HG03139 (cell line): ENCODE data around the gene SNF8.

Experiments
- ATAC-seq: cut with Tn5 transposase; IDR thresholded peaks from one replicate; pipeline ENCODE4 v1.9.1; 2021; ENCODE audit not compliant: unreplicated experiment

The SNF8 gene

DNA sequence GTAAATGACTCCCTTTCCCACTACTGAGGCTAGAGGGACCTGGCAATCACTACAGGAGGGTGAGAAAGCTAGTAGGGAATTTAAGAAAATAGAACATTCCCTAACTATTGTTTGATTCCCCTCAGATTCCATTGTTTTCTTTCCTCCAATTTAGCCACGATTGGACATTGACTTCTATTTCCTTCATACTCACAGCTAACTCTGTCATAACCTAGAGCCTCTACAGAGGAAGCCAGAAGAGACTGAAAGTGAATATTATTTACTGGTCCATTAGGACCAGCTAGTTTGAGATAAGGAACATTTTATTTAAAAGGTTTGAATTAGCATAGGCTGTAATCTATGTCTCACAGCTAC is 14.9 kb downstream of the SNF8 start:
- no peak for ATAC-seq

DNA sequence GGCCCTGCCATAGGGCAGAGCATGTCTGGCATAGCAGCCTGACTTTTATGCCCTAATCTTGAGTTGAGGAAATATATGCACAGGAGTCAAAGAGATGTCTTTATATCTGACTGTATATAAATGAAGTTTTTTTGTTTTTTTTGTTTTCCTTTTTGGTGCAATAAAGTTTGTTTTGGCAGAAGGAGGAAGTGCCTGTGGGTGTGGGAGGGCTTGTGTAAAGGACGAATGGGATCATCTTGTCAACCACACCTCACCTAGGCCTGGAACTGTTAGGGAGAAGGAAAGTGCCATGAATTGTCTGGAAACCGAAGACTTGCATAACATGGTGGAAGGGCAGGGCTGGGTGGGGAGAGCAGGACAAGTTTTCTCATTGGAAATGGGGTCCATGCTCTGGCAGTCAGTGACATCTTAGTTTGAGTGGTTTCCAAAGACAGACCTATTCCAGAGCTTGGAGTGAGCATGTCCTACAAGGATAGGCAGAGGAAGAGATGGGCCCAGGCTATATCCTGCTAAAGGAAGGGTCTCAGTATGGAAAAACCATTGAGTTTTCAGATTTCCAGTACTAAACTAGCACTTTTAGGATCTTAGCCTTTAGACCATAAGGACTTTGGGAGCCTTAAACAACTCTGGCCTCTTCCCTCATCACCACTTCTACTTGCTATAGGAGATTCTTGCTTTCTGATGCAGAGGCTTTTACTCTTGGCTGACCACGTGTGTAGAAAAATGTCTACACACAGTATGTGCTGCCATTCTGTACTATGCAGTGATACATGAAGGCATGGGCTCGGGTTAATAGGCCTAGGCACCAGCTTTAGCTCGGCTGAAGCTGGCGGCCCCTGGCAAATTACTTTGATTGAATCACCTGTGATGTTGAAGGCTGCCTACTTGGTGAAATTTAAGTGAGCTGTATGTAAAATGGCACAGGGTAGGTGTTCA is 15.5 kb downstream of the SNF8 start:
- ATAC-seq, result no peak

DNA sequence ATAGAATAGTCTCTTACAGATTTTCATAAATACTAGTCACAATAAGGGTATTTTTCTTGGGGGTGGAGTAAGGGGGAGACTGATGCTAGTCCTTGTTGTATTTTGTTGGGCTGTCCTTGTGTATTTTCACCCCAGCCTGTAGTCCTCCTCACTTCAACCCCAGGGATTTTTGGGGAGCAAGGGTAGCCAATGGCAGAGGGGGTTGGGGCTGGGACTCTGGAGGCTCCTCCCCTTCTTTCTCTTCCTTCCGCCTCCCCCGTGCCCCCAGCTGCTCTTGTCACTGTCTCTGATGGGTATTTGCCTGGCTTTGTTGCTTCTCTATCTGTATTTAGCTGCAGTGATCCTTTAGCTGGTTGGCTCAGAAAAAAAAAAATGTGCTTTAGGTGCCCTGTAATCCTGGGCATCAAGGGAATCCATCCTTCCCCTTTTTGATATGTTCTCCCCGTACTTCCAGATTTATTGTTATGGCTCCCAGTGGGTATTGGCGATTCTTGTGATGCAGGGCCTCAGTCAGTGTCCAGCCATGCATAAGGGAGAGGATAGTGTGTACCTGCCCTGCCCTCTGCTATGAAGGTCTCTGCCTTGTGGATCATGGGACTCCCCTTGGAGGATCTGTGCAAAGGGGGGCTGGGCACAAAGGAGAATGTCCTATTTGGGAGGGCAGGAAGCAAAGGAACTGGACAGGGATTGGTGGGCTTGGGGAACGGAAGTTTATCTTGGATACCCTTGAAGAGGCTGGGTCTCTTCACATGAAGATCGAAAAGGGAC is 16.5 kb downstream of the SNF8 start:
- no peak for ATAC-seq

DNA sequence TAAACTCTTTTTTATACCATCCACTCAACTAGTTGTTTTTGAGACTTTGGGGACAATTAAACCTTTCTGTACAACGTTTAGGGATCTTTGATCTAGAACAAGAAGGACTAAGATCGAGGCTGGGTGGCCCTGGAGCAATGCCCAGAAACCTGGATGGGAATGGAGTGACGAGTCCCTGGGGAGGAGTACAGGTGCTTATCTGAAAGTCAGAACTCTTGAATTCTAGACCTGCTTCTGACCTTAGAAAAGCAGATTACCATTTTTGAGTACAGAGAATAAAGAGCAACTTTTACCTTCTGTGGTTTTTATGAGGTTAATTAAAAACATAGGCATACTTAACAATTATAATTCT is 18.7 kb downstream of the SNF8 start:
- no peak for ATAC-seq

DNA sequence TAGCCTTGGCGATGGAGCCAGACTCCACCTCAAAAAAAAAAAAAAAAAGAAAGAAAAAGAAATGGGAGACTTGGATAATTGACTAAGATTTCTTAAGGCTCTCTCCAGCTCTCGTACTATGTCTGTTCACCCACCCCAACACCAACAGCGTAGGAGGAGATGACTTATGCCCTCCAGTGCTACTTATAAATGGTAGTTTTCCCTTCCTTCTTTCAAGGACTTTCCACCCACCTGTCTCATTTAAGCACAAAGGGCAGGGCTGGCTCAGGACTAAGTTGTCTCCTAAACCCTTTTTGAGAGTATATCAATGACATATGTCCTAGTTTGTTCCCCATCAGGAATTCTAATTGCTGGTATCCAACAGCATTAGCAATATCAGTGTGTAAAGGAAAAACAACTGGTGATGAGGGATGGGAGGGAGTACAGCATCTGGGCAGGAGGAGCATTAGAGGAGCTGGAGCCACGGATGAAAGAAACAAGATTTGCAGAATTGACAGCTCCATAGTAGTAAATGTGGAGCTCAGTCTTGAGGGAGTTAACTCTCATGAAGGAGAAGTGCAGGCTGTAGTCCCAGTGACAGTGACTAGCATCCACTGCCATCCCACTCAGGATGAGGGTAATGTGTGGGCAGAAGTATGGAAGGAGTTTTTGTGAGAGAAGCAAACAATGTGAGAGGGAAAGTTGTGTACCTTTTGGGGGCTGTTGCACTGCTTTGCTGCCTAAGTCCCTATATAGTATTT is 19.2 kb downstream of the SNF8 start:
- no peak for ATAC-seq

DNA sequence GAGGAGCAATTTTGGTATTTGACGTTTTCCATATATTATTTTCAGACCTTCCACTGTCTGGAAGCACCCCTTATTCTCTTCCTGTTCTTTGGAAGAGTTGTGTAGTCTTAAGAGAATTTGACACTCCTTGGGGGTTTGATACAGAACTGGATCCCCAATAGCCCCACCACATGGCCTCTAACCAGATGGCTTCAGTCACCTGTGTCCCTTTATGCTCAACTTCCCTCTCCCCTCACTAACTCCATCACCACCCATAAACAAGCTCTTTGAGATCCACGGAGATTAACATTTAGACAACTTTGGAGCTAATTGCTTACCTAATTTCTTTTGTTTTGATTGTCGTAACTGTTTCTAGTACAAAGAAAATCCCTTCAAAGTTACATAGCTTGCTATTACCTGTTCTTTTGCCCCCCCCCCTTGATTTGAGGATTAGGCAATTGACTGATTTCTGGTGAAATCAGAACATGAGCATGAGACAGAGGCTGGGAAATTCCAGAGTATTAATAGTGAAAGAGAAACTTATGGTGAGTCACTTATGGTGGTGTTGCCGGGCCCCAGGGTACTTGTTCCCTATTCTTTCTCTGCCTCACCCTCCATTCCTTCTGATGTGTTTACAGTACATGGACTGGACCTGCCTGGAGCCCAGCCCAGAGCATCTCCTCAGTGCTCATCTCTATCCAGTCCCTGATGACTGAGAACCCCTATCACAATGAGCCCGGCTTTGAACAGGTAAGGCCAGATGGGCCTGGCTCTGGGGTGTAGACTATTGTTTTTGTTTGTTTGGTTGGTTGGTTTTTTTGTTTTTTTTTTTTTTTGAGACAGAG is 29.0 kb downstream of the SNF8 start:
- peak; percentile 61 for ATAC-seq

DNA sequence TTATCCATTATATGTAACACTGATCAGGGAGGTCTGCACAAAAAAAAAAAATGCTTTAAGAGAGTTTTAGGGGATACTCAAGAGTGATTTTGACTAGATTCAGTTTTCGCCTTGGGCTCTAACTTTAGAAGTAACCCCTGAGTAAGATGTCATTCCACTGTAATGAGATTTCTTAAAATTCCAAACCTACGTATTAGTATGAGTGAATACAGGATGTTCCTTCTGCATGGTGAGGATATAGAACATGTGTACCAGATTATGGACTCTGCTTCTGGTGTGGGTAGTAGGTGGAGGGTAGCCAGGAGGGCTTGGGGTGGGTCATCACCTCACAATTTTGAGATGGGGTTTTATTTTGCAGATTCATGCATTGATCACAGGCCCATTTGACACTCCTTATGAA is 32.2 kb downstream of the SNF8 start:
- no peak for ATAC-seq

DNA sequence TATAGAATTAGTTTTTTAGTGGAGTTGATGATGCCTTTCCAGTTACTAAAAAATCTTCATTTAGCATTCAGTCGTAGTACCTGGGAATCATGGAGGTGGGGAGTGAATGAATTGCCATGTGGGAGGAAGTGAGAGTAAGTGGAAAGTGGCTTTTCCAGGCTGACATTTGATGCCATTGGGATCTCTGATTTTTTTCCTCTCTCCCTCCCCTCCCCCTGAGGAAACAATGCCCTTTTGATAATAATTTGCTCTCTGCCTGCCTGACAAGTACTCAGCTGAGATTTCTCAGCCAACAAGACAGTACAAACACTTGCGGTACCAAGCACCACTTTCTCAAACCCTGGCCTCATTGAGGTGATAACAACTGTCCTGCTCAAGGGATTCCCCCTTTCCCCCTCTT is 34.3 kb downstream of the SNF8 start:
- no peak for ATAC-seq

DNA sequence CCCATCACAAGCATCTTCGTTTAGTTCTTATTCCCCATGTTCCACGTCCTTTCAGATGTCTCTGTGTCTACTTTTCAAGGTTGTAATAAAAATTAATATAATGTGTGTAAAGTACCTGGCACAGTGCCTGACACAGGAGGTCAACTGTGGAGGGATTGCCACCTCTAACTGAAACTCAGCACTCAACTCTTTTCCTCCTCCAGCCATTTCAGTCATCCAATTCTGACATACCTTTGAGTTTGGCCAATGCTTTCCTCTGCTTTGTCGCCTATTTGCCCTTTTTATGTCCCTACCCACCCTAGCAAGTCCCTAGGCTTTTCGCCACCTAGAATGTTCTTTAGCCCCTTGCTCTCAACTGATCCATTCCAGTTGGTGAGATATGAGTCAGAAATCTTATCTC is 34.9 kb downstream of the SNF8 start:
- ATAC-seq, result no peak

DNA sequence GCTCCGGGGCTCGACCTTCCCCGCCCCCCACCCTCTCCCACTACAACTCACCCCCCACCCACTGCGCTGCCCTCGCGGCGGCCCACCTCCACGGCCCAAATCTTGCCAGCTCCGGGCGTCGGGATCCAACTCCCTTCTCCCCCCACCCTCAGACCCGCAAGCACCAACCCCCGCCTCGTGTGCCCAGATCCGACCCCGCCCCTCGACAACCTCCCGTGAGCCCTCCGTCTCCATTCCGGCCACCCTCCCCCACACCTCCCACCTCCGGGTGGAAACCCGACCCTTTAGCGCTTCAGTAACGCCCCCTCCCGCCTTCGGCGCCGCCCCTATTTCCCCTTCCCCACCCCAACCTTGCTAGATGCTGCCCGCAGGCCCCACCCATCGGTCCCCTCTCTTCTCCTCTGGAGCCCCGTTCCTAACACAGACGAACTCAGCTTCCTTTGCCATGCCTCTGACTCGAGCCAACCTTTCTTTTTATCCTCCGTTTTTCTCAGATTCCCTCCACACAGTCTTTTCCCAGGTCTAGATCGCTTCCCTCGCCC is 35.7 kb downstream of the SNF8 start:
- ATAC-seq, result peak; percentile 34

DNA sequence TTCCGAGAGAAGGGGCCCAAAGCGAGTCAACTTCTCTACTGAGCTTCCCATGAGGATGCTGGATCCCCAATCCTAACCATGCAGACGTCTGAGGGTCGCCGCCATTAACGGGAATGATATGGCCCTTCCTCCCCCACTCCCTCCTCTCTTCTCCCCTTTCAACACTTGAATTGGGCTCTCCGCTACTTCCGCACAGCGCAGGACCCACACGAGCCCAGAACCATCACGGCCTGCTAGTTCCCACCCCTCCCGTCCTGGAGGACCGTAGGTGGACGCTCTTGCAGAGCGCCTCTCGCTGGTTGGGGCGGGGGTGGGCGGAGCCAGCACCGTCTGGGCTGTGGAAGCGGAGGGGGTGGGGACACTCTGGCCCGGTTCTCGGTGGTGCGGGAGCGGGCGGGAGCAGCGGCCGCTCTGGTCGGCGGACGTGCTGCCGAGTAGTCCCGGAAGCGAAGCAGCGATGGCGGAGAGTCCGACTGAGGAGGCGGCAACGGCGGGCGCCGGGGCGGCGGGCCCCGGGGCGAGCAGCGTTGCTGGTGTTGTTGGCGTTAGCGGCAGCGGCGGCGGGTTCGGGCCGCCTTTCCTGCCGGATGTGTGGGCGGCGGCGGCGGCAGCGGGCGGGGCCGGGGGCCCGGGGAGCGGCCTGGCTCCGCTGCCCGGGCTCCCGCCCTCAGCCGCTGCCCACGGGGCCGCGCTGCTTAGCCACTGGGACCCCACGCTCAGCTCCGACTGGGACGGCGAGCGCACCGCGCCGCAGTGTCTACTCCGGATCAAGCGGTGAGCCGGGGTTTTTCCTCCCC is 36.4 kb downstream of the SNF8 start, which contains the start of gene UBE2Z:
Gene UBE2Z (plus strand): TSS at position 361 of the 797 bp plus-strand sequence. CDS start 97 bp downstream, at position 458.
- ATAC-seq, result peak; percentile 74

DNA sequence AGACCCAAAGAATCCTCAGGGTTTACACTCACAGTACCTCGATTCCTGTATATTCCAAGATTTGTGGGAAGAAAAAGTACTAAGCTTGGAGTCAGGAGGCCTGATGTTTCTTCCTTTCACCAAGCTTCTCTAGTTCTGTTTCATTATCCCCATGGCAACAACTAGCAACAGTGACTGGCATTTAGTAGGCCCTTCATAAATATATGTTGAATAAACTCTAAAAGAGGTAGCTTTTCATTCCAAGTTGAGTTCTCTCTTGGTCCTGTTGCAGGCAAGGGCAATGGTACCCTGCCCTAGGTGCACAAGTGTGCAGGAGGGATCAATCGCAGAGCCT is 37.0 kb downstream of the SNF8 start:
- ATAC-seq, result peak; percentile 5

DNA sequence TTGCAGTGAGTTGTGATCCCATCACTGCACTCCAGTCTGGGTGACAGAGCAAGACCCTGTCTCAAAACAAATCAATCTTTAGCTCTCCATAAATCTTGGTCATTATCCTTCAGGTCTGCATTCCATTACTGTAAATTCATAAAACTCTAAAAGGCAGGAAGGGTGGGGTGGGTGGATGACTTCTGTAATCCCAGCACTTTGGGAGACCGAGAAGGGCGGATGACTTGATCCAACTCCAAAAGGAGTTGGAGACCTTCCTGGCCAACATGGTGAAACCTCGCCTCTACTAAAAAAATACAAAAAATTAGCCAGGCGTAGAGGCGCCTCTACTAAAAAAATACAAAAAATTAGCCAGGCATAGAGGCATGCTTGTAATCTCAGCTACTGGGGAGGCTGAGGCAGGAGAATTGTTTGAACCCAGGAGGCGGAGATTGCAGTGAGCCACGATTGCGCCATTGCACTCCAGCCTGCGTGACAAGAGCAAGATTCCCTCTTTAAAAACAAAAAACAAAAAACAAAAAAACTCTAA is 38.6 kb downstream of the SNF8 start:
- no peak for ATAC-seq

DNA sequence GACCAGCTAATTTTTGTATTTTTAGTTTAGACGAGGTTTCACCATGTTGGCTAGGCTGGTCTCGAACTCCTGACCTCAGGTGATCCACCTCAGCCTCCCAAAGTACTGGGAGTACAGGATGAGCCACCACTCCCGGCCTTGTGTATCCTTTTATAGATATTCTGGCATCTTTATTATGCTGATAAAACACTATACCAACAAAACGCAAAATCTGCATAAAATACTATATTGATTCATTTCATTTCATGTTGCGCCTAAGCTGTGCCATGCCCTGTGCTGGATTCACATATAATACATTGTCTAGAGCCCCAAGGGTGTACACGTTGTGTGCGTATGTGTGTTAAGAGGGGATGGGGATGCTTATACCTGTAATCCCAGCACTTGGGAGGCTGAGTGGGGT is 40.2 kb downstream of the SNF8 start:
- ATAC-seq, result no peak

DNA sequence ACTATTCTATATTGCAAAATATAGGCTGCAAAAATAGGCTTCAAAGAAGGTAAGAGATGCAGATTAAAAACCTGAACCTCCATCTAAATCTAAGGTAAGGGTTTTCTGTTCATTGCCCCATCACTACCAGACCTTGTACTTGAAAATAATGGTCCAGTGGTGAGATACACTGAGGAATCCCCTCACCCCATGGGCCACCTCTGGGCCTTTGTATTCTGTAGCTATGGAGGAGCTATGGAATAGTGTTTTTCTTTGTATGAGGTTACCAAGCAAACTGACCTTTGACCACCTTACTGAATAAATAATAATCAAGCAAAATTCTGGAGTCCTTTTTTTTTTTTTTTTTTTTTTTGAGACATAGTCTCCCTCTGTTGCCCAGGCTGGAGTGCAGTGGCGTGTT is 41.2 kb downstream of the SNF8 start:
- ATAC-seq, result no peak

DNA sequence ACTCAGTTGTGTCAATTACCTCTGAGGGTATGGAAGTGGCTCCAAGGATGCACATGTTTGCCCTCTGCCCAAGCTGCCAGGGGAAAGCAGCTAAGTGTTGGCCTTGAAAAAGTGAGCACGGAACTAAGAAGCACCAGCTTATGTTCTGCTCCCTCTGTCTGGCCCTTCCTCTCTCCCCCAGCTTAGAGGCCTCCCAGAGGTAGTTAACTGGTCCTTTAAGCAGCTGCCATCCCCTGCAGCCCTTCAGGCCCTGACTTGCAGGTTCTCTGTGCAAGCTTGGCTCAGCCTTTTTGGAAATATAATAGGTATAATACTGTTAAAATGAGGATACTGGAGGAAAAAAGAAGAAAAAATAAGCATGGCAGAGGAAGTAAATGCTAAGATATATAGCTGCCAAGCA is 43.4 kb downstream of the SNF8 start:
- ATAC-seq, result no peak

DNA sequence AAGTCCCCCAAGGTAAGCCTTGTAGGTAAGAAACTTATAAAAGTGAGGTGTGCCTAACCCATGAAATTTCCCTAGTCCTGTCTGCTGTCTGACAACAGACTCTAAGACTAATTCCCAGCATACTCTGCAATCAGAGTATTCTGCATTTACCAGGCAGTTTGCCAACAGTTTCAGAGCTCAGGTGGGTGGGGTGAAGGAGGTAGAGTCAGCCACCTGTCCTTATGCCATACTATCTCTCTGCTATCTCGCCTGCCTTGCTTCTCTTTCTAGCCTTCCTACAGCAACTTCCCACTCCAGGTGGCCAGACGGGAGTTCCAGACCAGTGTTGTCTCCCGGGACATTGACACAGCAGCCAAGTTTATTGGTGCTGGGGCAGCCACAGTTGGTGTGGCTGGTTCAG is 49.8 kb downstream of the SNF8 start:
- no peak for ATAC-seq

DNA sequence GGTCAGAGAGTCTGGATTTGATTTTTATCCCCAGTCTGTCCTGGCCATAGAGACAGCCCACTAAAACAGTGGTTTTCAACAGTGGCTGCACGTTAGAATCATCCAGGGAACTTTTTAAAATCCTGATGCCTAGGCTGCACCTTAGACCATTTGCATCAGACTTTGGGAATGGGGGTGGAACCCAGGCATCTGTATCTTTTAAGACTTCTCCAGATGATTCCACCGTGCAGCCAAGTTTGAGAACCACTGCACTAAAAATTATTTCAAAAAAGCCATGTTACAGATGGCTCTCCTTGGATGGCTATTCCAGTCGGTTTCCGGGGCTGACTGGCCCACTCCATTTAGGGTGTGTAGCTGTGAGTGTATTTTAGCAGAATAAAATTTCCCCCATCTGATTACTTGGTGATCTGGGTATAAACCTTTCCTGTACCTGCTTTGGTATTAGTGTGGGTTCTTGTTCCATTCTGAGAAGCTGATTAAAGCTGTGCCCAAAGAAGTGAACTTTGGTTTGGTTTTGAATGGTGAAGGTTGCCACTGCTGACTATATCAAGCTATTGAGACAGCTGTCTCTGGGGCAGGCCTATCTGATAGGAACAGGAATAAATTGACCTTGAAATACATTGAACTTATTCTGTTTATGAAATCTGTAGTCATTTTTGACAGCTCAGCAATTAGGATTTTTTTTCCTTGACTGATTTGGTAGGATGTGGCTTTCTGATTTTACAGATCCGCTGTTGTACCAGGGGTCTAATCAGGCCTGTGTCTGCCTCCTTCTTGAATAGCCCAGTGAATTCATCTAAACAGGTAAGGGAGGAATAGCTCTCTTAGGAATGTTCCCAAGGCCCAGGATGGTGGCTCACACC is 50.8 kb downstream of the SNF8 start:
- no peak for ATAC-seq
